Activated CD4-positive, alpha-beta T cell treated with anti-CD3 and anti-CD28 coated beads for 4 hours (primary cell): ENCODE data around the gene AASS.

Experiments used
- DNase-seq, 2 donors: peaks; one replicate each; pipeline ENCODE4 v3.0.0-alpha.2; 2020

Gene AASS

GRCh38 chr7:122035876-122036275, 108.2 kb downstream of the AASS start:
- no peak for DNase-seq

GRCh38 chr7:122033641-122034040, 110.4 kb downstream of the AASS start:
- no peak for DNase-seq

GRCh38 chr7:122027058-122027457, 117.0 kb downstream of the AASS start:
- no peak for DNase-seq
